ENCODE data around the gene IFI30. TPM values are rescaled to one million over a fixed set of nuclear protein-coding genes. Genes with fewer than 3 reads are reported as not detected.

The IFI30 gene
- total and polyA plus RNA-seq, 4 donors: 60.2 to 130 (median 109) TPM

DNA sequence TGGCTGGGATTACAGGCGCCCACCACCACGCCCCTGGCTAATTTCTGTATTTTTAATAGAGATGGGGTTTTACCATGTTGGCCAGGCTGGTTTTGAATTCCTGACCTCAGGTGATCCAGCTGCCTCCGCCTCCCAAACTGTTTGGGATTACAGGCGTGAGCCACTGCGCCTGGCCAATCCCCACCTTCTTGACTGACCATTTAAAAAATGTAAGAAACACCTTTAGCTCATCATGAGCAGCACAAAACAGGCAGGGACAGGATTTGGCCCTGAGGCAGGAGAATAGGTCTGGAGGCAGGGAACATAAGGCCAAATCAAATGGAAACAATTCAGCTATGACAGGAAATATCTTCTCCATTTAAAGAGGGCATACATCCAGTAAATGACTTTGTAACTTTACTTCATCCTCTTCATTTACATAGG is 18.0 kb downstream of the IFI30 start:
- Histone ChIP-seq H3K27me3 (ENCODE audit: control insufficient read depth in 4 of 4, insufficient read depth in 4 of 4, low read length in 3 of 4) (no peaks in the 10 kb centered on the region), H3K9ac (ENCODE audit: low read depth in 1 of 2, low read length in 2 of 2) (peak overlapping the region; percentile 87 to 89), H3K4me1 (ENCODE audit: control insufficient read depth in 4 of 4, insufficient read depth in 4 of 4, low read length in 3 of 4) (peaks cover 7 to 19% (median 14%) of the 10 kb centered on the region in 4 donors), H3K9me3 (ENCODE audit: control insufficient read depth in 4 of 4, low read length in 3 of 4) (no peaks in the 10 kb centered on the region), H3K4me3 (ENCODE audit: low read depth in 1 of 3, low read length in 3 of 3) (peak overlapping the region in 1 of 3 donors; percentile 48), H3K36me3 (ENCODE audit: control insufficient read depth in 4 of 4, insufficient read depth in 3 of 4, low read depth in 1 of 4, low read length in 3 of 4) (peaks cover 0 to 5% (median 0%) of the 10 kb centered on the region in 4 donors), H3K27ac (ENCODE audit: low read depth in 1 of 2, low read length in 2 of 2) (peak overlapping the region; percentile 93 to 96)
- no peak for DNase-seq (ENCODE audit: low spot score)
- 70% methylated on average over 5 of the region's 5 CpGs for WGBS
- TF ChIP-seq JUND (IDR thresholded peaks at IDR 0.05) (no peak), GABPA (IDR thresholded peaks at IDR 0.05 in 1 of 2, conservative IDR thresholded peaks at IDR 0.05 in 1 of 2) (no peak), EGR1 (IDR thresholded peaks at IDR 0.05; ENCODE audit: low read depth in 2 of 2) (no peak), RXRA (IDR thresholded peaks at IDR 0.05) (no peak), YY1 (IDR thresholded peaks at IDR 0.05) (no peak), FOXA1 (IDR thresholded peaks at IDR 0.05) (no peak), NR2F2 (IDR thresholded peaks at IDR 0.05) (no peak), HNF4G (IDR thresholded peaks at IDR 0.05) (no peak), TAF1 (conservative IDR thresholded peaks at IDR 0.05) (no peak), FOXA2 (IDR thresholded peaks at IDR 0.05) (no peak)
- TF ChIP-seq, protein P1, sequence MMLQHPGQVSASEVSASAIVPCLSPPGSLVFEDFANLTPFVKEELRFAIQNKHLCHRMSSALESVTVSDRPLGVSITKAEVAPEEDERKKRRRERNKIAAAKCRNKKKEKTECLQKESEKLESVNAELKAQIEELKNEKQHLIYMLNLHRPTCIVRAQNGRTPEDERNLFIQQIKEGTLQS (IDR thresholded peaks at IDR 0.05): no peak
- TF ChIP-seq, protein P2, sequence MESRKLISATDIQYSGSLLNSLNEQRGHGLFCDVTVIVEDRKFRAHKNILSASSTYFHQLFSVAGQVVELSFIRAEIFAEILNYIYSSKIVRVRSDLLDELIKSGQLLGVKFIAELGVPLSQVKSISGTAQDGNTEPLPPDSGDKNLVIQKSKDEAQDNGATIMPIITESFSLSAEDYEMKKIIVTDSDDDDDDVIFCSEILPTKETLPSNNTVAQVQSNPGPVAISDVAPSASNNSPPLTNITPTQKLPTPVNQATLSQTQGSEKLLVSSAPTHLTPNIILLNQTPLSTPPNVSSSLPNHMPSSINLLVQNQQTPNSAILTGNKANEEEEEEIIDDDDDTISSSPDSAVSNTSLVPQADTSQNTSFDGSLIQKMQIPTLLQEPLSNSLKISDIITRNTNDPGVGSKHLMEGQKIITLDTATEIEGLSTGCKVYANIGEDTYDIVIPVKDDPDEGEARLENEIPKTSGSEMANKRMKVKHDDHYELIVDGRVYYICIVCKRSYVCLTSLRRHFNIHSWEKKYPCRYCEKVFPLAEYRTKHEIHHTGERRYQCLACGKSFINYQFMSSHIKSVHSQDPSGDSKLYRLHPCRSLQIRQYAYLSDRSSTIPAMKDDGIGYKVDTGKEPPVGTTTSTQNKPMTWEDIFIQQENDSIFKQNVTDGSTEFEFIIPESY (IDR thresholded peaks at IDR 0.05): no peak
- TF ChIP-seq, protein P3, sequence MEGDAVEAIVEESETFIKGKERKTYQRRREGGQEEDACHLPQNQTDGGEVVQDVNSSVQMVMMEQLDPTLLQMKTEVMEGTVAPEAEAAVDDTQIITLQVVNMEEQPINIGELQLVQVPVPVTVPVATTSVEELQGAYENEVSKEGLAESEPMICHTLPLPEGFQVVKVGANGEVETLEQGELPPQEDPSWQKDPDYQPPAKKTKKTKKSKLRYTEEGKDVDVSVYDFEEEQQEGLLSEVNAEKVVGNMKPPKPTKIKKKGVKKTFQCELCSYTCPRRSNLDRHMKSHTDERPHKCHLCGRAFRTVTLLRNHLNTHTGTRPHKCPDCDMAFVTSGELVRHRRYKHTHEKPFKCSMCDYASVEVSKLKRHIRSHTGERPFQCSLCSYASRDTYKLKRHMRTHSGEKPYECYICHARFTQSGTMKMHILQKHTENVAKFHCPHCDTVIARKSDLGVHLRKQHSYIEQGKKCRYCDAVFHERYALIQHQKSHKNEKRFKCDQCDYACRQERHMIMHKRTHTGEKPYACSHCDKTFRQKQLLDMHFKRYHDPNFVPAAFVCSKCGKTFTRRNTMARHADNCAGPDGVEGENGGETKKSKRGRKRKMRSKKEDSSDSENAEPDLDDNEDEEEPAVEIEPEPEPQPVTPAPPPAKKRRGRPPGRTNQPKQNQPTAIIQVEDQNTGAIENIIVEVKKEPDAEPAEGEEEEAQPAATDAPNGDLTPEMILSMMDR (IDR thresholded peaks at IDR 0.05; ENCODE audit: low read depth, low read length, missing input control): no peak
- TF ChIP-seq, protein P4, sequence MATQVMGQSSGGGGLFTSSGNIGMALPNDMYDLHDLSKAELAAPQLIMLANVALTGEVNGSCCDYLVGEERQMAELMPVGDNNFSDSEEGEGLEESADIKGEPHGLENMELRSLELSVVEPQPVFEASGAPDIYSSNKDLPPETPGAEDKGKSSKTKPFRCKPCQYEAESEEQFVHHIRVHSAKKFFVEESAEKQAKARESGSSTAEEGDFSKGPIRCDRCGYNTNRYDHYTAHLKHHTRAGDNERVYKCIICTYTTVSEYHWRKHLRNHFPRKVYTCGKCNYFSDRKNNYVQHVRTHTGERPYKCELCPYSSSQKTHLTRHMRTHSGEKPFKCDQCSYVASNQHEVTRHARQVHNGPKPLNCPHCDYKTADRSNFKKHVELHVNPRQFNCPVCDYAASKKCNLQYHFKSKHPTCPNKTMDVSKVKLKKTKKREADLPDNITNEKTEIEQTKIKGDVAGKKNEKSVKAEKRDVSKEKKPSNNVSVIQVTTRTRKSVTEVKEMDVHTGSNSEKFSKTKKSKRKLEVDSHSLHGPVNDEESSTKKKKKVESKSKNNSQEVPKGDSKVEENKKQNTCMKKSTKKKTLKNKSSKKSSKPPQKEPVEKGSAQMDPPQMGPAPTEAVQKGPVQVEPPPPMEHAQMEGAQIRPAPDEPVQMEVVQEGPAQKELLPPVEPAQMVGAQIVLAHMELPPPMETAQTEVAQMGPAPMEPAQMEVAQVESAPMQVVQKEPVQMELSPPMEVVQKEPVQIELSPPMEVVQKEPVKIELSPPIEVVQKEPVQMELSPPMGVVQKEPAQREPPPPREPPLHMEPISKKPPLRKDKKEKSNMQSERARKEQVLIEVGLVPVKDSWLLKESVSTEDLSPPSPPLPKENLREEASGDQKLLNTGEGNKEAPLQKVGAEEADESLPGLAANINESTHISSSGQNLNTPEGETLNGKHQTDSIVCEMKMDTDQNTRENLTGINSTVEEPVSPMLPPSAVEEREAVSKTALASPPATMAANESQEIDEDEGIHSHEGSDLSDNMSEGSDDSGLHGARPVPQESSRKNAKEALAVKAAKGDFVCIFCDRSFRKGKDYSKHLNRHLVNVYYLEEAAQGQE (IDR thresholded peaks at IDR 0.05): no peak

DNA sequence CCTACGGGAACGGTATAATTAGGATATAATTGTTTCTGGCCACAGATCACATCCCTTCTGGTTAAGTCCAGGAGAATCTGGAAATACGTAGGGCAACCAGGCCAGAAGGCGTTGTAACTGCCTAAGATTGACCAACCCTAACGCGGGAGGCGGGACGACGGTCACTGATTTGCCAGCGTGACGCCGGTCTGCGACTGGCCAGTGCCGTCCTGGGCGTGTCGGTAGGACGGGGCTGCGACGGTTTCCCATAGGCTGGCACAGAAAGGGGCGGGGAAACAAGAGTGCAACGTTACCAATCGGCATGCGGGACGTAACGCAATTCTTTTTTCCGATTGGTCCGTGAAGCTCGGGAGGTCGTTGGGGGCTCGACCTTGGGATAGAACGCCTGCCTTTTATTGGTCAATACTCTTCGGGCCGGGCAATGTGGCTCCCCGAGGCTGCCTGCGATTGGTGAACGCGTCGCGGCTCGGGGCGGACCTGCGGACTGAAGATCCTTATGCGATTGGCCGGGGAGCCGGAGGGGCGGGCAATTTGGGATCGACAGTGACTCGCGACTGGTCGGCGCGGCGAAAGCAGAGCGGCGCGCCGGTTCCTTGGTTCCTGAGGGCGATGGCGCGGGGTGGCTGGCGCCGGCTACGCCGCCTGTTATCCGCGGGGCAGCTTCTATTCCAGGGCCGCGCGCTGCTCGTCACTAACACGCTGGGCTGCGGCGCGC is 19.2 kb downstream of the IFI30 start, which contains the start of gene MPV17L2:
TSS of gene MPV17L2 (plus strand) at position 546 of the 715 bp plus-strand sequence. CDS start at position 610, 64 bp downstream.
- WGBS: under 1% methylated on average over 74 of the region's 74 CpGs
- peaks cover 0 to 5% (median 0%) of the 10 kb centered on the region in 4 donors for H3K36me3 ChIP-seq (ENCODE audit: control insufficient read depth in 4 of 4, insufficient read depth in 3 of 4, low read depth in 1 of 4, low read length in 3 of 4)
- H3K27ac ChIP-seq (ENCODE audit: low read depth in 1 of 2, low read length in 2 of 2): peak within 1 kb of the TSS; percentile 93 to 96
- H3K4me1 ChIP-seq (ENCODE audit: control insufficient read depth in 4 of 4, insufficient read depth in 4 of 4, low read length in 3 of 4): peaks cover 7 to 19% (median 14%) of the 10 kb centered on the region in 4 donors
- no peaks in the 10 kb centered on the region for H3K27me3 ChIP-seq (ENCODE audit: control insufficient read depth in 4 of 4, insufficient read depth in 4 of 4, low read length in 3 of 4)
- H3K9ac ChIP-seq (ENCODE audit: low read depth in 1 of 2, low read length in 2 of 2): peak within 1 kb of the TSS; percentile 87 to 89
- peak; percentile 96 for DNase-seq (ENCODE audit: low spot score)
- peak within 1 kb of the TSS; percentile 53 to 87 (median 86) for H3K4me3 ChIP-seq (ENCODE audit: low read depth in 1 of 3, low read length in 3 of 3)
- H3K9me3 ChIP-seq (ENCODE audit: control insufficient read depth in 4 of 4, low read length in 3 of 4): no peaks in the 10 kb centered on the region
- peak; percentile 90 for TF ChIP-seq TAF1 (conservative IDR thresholded peaks at IDR 0.05)
- TF ChIP-seq, protein P2 (IDR thresholded peaks at IDR 0.05): no peak
- TF ChIP-seq YY1 (IDR thresholded peaks at IDR 0.05): peak; percentile 59
- peak; percentile 26 to 51 for TF ChIP-seq HNF4A (conservative IDR thresholded peaks at IDR 0.05)
- no peak for TF ChIP-seq JUND (IDR thresholded peaks at IDR 0.05)
- peak in 1 of 2 donors; percentile 36 for TF ChIP-seq GABPA (IDR thresholded peaks at IDR 0.05 in 1 of 2, conservative IDR thresholded peaks at IDR 0.05 in 1 of 2)
- no peak for TF ChIP-seq FOXA1 (IDR thresholded peaks at IDR 0.05)
- TF ChIP-seq HNF4G (IDR thresholded peaks at IDR 0.05): peak; percentile 14
- TF ChIP-seq, protein P5, sequence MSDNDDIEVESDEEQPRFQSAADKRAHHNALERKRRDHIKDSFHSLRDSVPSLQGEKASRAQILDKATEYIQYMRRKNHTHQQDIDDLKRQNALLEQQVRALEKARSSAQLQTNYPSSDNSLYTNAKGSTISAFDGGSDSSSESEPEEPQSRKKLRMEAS (IDR thresholded peaks at IDR 0.05): peak; percentile 76
- TF ChIP-seq, protein P1 (IDR thresholded peaks at IDR 0.05): peak; percentile 50
- TF ChIP-seq RXRA (IDR thresholded peaks at IDR 0.05): peak; percentile 48 to 71
